ENCODE data around the gene ZNF576.

DNA sequence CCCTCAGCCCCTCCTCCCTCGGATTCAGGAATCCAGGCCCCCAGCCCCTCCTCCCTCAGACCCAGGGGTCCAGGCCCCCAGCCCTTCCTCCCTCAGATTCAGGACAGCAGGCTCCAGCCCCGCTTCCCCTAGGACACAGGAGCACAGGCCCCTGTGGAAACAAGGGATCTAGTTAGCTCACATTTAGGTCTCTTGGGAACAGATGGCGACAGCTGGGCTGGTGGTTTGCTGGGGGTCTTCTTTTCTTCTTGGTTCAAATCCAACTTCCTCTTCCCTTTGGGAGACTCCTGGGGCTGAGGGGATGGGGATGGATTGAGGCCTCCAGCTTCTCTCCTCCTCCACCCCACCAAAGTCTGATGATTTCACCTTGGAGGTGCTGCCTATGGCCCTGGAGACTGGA is 43.8 kb upstream of the ZNF576 start:
- TF ChIP-seq, protein P1, sequence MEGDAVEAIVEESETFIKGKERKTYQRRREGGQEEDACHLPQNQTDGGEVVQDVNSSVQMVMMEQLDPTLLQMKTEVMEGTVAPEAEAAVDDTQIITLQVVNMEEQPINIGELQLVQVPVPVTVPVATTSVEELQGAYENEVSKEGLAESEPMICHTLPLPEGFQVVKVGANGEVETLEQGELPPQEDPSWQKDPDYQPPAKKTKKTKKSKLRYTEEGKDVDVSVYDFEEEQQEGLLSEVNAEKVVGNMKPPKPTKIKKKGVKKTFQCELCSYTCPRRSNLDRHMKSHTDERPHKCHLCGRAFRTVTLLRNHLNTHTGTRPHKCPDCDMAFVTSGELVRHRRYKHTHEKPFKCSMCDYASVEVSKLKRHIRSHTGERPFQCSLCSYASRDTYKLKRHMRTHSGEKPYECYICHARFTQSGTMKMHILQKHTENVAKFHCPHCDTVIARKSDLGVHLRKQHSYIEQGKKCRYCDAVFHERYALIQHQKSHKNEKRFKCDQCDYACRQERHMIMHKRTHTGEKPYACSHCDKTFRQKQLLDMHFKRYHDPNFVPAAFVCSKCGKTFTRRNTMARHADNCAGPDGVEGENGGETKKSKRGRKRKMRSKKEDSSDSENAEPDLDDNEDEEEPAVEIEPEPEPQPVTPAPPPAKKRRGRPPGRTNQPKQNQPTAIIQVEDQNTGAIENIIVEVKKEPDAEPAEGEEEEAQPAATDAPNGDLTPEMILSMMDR (IDR thresholded peaks at IDR 0.05; ENCODE audit: insufficient read depth, low read length, poor library complexity, severe bottlenecking), result no peak
- no peak for TF ChIP-seq EZH2phosphoT487 (conservative IDR thresholded peaks at IDR 0.05; ENCODE audit: low read length)

Measured in SU-DHL-6 (cell line).